NCI-H510A treated with DMSO at 0.1 percent for 48 hours (cell line): ENCODE data around the gene ITPKB.
"Not testable (repeated sequence)": the region's sequence is repeated elsewhere in the genome, so short reads cannot be mapped to it uniquely, and the experiment has no call there.

ENCODE experiments used
- DNase-seq: peaks from one replicate; lab custom pipeline; 2025; lab: John Stamatoyannopoulos, UW

ITPKB gene

DNA sequence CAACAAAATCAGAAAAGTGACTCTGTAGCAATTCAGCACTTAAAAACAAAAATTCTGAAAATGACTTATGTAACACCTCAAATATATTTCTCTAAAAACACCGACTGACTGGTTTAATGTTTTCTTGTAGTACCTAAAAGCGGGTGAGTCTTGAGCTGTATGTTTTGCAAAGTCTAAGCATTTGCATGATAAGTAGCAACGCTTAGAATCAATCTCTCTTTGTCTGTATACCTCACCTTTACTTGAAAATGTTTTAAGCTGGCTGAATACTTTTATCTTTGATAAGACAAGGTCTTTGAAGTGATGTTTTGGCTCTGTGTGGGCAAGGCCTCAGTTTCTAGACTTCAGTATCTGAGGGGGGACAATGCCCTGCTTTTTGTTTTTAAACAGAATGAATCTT is 8.2 kb downstream of the ITPKB start:
- no peak for DNase-seq

DNA sequence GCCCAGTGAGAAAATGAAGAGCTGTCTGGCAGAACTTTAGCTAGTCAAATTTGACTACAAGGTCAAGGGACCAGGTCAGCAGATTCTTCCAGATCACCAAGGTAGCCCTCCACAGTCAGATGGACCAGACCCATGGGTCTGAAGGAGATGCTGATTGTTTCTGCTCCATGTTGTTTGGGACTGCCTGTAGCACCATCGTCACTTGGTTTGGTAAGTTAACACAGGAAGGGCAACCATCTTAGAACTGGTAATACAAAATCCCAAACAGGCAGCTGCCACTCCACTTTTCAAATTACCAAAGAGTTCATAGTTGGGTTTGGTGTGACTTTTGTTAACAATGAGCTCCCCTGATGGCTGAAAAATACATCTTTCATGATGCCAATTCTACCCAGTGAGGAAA is 9.0 kb downstream of the ITPKB start:
- no peak for DNase-seq

DNA sequence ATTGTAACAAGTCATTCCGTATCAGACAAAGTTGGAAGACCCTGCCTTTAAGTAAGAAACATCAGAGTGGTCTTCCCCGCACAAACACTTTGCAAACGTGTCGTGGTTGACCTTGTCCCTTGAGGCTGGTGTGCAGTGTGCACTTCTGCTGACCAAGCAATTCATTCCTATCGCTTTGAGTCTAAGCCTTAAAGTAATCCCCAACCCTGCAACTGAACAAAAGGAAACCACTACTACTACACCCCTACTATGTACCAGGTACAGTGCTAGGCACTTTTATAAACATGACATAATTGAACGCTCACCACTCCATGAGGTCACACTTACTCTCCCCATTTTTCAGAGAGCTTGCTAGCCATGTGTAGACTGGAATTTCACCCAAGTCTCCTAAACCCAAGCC is 10.6 kb downstream of the ITPKB start:
- no peak for DNase-seq

DNA sequence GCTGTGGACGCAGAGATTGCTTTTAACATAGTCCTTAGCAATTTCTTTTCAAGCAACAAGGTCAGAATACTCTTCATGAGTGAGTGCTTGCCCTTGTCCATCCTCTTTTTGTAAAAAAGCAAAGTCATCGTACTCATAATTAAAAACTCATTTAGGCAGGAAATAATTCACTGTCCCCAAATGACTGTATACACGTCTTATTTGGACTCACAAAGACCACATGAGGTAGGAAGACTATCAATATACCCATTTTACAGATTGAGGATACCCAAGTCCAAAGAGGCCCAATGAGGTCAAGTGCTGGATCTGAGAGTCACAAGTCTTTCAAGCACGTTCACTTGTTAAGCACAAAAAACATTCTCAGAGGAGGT is 13.2 kb downstream of the ITPKB start:
- no peak for DNase-seq

DNA sequence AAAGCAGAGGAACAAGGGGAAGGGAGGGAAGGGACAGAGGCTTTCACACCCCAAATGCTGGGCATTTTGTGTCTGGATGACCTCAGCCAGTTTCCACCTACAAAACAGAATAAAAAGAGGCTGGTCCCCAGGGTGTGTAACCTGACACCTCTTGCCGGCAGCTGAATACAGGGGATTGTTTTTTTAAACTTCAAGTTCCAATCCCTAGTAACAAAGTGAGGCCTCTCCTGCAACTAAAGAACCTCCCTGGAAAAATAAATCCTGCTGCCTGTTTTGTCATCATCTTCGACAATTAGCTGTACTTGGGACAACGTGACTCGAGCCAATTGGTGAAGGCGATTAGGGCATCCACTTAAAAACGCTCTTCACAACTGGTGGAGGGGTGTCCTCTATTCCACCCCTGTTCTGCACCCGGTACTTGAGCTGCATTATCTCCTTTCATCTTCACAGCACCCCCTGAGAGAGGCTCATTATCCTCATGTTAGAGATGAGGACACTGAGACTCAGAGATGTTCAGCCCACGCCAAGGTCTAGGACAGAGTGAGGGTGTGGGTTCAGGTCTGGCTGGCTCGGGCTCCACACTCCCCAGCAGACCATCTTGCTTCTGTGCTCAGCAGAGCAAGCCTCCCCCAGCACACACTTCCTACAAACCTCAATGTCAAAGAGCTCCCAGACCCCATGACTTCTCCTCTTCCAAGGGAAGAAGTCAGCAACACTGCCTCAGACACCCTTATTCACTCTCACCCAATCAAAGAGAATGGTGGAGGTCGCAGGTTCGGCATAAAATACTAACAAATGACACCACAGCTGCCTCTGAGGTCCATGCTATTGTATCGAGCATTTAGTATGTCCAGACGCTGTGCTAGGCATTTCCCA is 15.2 kb downstream of the ITPKB start:
- DNase-seq = peak; percentile 88

DNA sequence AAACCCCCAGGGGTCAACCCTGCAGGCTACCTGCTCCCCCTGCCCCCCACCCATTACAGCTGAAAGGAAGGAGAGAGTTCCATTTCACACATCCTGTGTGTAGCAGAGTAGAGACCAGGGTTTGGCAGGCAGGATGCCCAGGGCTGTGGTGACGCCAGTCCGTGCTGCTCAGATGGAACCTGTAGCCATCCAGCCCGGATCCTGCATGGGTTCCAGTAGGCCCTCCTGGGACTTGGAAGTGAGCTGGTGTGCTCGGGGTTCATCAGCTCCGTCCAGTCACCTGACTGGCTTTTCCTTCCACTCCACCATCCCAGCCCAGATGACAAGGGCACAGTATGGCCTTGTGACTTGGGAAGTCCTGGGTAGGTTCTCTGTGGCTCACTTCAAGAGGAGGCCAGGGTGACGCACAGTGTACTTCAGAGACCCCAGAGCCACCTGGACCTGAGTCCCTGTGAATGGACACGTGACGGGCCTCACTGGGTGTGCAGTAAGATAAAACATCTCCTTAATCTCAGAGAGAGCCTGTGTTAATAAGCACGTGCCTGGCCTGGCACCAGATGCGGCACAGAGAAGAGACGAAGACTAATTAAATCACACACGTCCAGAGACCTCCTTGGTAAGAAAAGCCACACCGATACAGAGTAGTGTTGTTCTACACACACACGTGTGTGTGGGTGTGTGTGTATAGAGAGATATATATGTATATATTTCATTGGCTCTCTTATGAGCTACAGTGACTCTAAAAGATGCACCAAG is 16.0 kb downstream of the ITPKB start:
- no peak for DNase-seq

DNA sequence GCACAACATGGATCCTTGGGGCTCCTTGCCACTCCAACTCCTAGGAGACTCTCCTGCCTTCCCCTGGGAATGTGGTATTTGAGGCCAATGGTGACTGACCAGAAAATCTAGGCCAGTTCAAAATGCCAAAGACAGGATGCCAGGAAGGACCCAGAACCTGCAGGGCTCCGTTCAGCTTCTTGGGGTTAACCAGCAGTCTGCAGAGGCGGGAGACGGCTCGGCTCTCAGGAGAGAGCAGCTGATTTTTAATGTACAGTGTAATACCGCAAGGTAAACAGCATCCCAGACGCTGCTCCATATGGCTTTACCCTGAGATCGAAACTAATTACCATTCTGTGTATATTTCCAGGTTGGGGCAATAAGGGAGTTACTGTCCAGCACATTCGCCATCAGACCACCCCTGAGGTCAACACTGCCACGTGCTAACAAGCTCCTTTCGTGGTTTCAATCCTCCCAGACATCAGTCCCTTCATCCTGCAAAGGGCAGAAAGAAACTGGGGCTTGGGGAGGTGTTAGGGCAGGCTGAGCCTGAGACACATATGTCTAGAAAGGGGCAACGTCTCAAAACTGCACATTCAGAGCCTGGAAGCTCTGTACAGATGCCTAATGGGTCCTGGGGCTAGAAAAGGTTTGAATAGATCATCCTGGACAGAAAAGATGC is 16.7 kb downstream of the ITPKB start:
- peak; percentile 58 for DNase-seq

DNA sequence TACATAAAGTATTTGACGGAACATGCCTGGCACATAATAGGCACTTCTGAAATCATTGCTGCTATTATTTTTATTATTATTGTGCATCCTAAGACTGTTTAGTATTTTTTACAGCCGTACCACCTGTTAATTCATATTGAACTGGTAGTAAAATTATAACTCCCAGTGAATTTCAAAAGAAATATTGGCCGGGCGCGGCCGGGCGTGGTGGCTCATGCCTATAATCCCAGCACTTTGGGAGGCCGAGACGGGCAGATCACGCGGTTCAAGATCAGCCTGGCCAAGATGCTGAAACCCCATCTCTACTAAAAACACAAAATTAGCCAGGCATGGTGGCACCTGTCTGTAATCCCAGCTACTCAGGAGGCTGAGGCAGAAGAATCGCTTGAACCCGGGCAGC is 18.5 kb downstream of the ITPKB start:
- not testable (repeated sequence) for DNase-seq

DNA sequence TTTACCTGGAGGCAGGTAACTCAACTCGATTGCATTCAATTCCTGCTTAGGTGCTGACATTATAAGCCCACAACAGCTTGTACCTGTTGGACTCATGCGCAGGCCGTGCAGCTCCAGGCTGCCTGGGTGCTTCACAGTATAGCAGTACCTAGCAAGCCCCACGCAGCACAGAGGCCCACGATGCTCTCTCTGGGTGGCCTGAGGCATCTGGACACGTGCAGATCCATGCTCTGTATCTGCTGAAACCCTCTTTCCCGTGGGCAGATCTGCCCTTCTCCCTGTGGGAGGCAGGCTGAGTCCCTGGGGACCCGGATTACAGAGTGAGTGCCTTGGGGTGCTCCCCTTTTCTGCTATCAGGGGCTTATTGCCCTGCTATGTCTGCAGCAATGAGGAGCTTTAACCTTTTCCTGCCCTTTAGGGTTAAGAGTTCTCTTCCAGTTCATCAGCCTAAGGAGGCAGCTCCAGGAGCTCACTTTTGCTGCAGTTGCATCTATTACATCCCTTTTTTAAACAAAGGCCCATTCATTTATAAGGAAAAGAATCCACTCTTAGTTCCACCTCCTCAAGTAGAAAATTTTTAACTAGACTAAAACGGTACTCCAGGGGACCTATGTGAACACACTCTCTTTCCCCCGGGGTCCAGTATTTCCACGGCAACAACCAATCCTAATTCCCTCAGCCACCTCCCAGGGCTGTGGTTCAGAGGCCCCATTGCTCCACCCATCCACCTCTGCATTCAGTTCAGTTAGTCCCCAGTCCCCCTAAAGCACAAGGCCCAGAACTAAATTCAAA is 19.3 kb downstream of the ITPKB start:
- DNase-seq = no peak

DNA sequence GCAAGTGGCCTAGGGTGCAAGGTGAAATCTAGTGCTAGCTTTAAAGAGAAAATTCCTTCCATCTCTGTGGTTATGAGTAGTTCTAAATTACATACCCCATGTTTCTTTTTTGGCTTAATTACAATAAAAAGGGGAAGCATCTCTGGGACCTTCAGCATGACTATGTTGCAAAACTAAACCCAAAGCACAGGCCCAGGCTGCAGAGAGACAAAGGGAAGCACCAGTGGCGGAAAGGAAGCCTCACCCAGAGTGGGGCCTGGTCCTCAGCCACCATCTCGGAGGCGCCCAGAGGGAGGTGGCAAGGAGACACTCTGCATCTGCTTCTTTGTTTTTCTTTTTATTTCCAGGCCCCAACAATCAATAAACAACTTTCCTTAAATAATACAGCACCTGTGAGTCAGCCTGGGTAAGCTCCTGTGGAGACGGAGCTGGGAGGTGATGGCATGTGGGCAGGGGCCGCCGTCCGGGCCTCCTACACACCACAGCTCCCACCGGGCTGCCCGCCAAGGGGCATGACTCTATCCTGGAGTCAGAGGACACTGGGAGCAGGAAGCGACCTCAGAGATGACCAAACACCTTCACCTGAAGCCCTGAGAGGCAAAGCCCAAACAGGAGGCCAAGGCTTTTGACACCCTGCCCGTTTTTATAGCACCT is 21.7 kb downstream of the ITPKB start:
- DNase-seq = no peak

DNA sequence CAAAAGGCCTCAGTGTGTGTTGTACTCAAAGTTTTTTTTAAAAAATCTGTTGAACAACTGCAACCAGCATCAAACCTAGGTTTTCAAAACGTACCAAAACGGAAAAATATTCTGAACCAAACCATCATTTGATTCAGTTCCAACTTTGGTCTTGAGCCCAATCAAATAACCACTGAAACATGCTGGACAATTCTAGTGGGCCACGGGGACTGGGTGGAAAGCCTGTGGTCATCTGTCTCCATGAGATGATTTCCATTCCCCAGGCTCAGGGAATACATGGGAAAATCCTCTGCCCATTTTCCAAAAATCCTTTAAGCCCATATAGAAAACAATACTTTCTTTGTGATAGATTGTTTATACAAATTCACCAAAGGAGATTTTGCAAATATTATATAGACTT is 22.5 kb downstream of the ITPKB start:
- DNase-seq = no peak

DNA sequence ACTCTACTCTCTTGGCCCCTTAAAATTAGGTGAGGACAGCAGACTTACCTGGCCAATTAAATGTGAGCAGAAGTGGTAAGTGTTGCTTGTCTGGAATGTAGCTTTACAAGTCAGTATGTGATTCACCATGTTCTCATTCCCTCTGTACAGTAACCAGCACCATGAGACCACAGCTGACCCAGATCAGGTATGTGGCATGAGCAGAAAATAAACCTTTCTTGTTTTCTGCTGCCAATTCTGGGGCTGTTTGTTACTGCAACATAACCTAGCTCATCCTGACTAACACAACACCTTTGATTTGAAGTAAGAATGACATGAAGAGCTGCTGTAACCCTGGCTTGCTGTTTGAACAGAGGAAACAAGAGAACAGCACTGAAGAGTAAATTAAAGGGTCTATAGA is 24.9 kb downstream of the ITPKB start:
- DNase-seq = no peak

DNA sequence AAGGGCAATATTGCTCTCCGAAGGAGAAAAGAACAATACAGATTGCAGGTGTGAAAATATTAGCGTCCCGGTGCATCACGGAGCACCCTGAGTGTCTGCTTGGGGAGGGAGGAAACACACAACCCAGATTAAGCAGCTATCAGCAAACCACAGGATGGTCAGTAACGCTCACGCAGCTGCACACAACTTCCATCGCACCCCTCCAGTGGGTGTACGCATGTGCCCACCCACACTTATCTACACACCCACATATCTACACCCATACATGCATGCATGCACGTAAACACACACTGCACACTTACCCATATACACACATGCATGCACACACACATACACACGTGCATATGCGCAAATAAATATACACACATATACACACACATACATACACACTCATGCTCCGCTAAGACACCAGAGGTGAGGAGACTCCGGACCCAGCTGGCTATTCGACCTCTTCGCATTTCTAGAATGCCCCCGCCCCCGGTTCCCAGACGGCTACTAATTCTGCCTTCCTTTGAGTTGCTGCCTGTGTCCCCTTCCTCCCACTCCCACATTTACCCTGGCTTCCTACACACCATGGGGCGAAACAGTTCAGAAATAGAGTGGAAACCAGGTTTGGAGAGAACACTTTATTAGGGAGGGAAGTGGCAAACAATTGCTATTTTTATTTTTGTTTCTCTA is 26.2 kb downstream of the ITPKB start:
- DNase-seq = no peak

DNA sequence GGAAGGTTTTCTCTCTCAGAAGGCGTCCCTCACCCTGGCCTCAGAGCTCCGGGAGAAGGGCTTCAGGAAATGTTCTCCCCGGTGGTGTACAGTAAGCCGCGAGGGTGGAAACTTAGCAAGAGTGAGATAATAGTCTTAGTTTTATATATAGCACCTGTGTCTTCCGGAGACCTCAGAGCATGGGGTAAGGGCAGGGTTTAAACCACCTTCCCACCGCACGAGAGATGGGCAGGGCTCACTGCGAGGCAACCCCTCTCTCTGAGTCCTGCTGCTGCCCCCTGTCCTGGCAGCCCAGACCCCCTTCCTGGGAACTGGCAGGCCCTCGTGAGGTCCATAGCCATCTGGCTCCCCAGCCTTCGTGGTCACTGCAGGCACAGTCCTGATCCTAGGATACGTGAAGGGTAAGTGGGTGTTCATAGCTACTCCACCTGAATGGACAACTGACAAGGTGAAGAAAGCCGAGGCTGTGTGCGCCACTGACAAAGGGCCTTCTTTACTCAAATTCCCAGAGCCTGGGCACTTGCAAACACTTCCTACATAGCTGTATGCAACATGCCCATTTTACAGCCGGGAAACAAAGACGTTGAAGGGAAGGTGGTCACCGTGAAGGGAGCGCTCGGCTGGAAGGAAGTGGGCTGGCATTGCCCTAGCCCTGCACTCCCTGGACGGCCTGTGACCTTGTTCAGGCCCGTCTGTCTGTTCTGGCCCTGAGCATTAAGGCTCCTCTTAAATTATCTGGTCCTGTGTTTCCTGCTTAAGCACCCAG is 26.9 kb downstream of the ITPKB start:
- DNase-seq = no peak

DNA sequence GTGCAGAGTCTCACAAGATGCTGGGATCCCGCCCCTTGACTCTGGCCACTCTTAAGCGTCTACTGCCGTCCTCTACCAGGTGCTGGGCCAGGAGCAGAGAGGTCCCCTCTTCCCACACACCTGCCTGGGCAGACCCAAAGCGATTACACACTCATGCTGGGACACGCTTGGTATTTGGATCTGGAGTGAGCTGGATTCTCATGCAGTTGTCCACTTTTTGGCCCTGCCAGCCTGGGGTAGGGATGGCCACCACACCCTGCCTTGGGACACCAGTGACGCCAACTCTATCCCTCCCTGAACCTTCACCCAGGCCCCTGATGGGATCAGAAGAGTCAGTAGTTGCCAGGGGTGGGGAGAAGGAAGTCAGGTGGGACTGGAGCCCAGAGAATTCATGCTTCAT is 28.6 kb downstream of the ITPKB start:
- no peak for DNase-seq

DNA sequence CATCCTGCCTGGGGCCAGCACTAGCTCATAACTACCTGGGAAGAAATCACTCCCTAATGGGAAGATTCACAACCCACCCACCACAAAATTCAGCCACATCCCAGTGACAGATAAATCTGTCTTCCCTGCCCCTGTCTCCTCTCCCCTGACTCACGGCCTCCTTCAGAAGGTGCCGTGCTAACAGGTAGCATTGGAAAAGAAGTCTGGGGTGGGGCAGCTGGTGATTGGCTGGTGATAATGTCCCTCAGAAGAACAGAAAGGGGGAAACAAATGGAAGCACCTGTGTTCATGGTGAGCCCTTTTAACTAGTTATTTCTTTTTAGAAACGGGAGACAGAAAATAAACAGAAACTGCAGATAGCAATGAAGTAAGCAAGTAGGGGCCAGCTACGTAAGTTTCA is 29.1 kb downstream of the ITPKB start:
- no peak for DNase-seq

DNA sequence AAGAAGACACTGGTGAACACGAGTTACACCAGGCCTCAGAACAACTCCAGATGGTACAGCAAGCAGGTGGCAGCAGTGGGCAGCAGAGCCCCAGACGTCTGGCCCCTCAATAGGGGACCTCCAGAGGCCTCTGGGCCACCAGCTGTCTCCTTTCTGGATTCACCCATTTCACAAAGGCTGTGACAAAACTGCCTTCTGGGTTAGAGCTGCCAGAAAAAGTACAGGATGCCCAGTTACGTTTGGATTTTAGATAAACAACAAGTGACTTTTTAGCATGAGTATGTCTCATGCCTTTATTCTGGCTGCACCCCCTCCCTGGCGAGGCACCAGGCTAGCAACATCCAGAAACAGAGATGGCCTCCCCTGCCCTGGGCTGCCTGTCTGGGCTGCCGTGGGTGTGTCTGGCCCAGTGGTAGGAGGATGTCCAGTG is 30.1 kb downstream of the ITPKB start:
- DNase-seq = no peak

DNA sequence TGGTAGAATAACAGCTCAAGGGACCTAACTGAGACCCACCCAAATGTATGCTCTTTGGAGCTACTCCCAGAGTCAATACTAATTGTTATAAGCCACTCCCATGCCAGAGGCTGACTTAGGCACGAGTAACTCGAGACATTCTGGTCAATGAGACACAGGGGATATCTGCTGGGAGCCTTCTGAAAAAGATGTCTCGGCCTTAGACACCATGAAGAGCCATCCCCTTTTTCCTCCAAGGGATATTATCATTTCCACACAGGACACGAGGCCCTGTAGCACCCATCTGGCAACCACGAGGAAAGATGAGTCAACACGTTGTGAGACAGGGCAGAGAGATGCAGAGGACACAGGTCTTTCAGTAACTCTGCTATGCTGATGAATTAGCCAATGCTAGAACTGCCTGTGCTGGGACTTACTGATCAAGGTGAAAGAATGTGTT is 30.7 kb downstream of the ITPKB start:
- DNase-seq = no peak

DNA sequence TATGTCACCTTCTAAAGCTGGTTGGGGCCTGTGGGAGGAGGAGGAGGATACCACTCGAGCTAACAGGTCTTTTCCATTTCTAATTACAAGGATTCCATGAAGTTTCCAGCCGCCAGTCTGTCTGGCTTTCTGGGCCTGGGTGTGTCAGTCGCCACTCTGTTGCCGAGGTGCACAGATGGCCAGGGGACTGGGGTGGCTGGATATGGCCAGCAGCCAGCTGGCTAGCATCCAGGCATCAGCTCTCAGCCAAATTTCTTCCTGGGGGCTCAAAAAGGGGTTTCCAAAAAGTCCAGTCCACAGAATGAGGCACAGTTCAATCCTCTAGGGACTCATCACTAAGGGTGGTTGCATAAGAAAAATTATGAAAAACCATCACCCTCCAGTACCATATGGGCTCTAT is 32.4 kb downstream of the ITPKB start:
- no peak for DNase-seq
